Upper lobe of right lung (tissue), 1 donor: ENCODE measurements around the gene LINGO1. TPM values are rescaled to one million over a fixed set of nuclear protein-coding genes. Genes with fewer than 3 reads are reported as not detected.

ENCODE experiments used
- ATAC-seq: fragments of 200-7000 bp; cut with Tn5 transposase; one replicate; pipeline ENCODE4 v1.9.1; 2020; ENCODE audit warnings: mild to moderate bottlenecking, moderate library complexity
- DNase-seq: peaks from one replicate; pipeline ENCODE4 v3.0.0-alpha.2; 2020
- H3K27ac ChIP-seq: fragments of 200-600 bp; one replicate; pipeline ENCODE4 v1.8.0; 2022
- H3K27me3 ChIP-seq: fragments of 200-600 bp; one replicate; pipeline ENCODE4 v1.8.0; 2022; ENCODE audit warnings: mild to moderate bottlenecking
- H3K36me3 ChIP-seq: fragments of 200-600 bp; one replicate; pipeline ENCODE4 v1.8.0; 2022
- H3K4me1 ChIP-seq: fragments of 200-600 bp; one replicate; pipeline ENCODE4 v1.8.0; 2022
- H3K4me3 ChIP-seq: fragments of 200-600 bp; one replicate; pipeline ENCODE4 v1.8.0; 2022; ENCODE audit warnings: mild to moderate bottlenecking
- H3K9me3 ChIP-seq: fragments of 200-600 bp; one replicate; pipeline ENCODE4 v1.8.0; 2022
- CTCF ChIP-seq: fragments of 200-600 bp; IDR thresholded peaks from one replicate; pipeline ENCODE4 v1.8.0; 2022; ENCODE audit warnings: antibody characterized with exemption
- intact Hi-C: fragments of 100-400 bp; cut with DNase I; formaldehyde crosslinking; loops from one replicate; pipeline ENCODE4 v1.11.0; 2022
- total RNA-seq: library from RNA; stranded (reverse); fragmentation: NEBNext Ultra II Directional; extraction: Animal tissue kit (Norgen Biotek cat#: 25700); gene quantifications from one replicate; pipeline ENCODE4 v1.2.1, GENCODE V29; 2021
- donor health status: DM: no; HTN: yes; CAD: no; lungs with severe emphysema.

LINGO1 gene
- total RNA-seq, 1 donor from 2014 or later, result 0.98 TPM

GRCh38 chr15:77622209-77622933 is 10.3 kb downstream of the LINGO1 start:
- H3K9me3 ChIP-seq, result no peaks in the 10 kb centered on the region
- no peak overlapping the region for H3K4me3 ChIP-seq
- intact Hi-C loops, result no loop called here
- TF ChIP-seq CTCF, result no peak
- no peaks in the 10 kb centered on the region for H3K4me1 ChIP-seq
- no peaks in the 10 kb centered on the region for H3K36me3 ChIP-seq
- no peak overlapping the region for H3K27ac ChIP-seq
- no peak for DNase-seq
- no peak for ATAC-seq
- no peaks in the 10 kb centered on the region for H3K27me3 ChIP-seq

GRCh38 chr15:77621847-77622208 is 10.9 kb downstream of the LINGO1 start:
- no peak overlapping the region for H3K27ac ChIP-seq
- H3K9me3 ChIP-seq, result no peaks in the 10 kb centered on the region
- no peak overlapping the region for H3K4me3 ChIP-seq
- TF ChIP-seq CTCF, result no peak
- H3K36me3 ChIP-seq, result no peaks in the 10 kb centered on the region
- no peaks in the 10 kb centered on the region for H3K4me1 ChIP-seq
- DNase-seq (no peak), ATAC-seq (no peak)
- intact Hi-C loops, result no loop called here
- no peaks in the 10 kb centered on the region for H3K27me3 ChIP-seq

GRCh38 chr15:77620960-77621647 is 11.6 kb downstream of the LINGO1 start:
- H3K4me1 ChIP-seq, result no peaks in the 10 kb centered on the region
- no peak overlapping the region for H3K27ac ChIP-seq
- no peaks in the 10 kb centered on the region for H3K9me3 ChIP-seq
- no peak for ATAC-seq
- H3K4me3 ChIP-seq, result no peak overlapping the region
- no peak for TF ChIP-seq CTCF
- intact Hi-C loops, result no loop called here
- H3K36me3 ChIP-seq, result no peaks in the 10 kb centered on the region
- DNase-seq, result no peak
- no peaks in the 10 kb centered on the region for H3K27me3 ChIP-seq

- Histone ChIP-seq H3K36me3 (no peaks in the 10 kb centered on the region), H3K27ac (no peak overlapping the region), H3K4me3 (no peak overlapping the region), H3K9me3 (no peaks in the 10 kb centered on the region), H3K4me1 (no peaks in the 10 kb centered on the region), H3K27me3 (no peaks in the 10 kb centered on the region)
- no peak for TF ChIP-seq CTCF
- no peak for ATAC-seq
- intact Hi-C loops, result no loop called here
- no peak for DNase-seq
Measured at GRCh38 chr15:77620297-77620696, 12.4 kb downstream of the LINGO1 start.

- H3K27ac ChIP-seq, result no peak overlapping the region
- H3K27me3 ChIP-seq, result no peaks in the 10 kb centered on the region
- ATAC-seq (no peak), DNase-seq (no peak)
- no peaks in the 10 kb centered on the region for H3K9me3 ChIP-seq
- intact Hi-C loops, result no loop called here
- no peak for TF ChIP-seq CTCF
- H3K4me3 ChIP-seq, result no peak overlapping the region
- H3K36me3 ChIP-seq, result no peaks in the 10 kb centered on the region
- no peaks in the 10 kb centered on the region for H3K4me1 ChIP-seq
Measured at GRCh38 chr15:77619883-77620282, 12.8 kb downstream of the LINGO1 start.
